Mesendoderm (in vitro differentiated cells): Measurements from ENCODE around the gene EDEM3.

Experiments used
- DNase-seq: peaks from one replicate; pipeline ENCODE4 v3.0.0; 2013
- H2AK5ac ChIP-seq: 2 replicates; pipeline ENCODE4 v1.6.1; 2013; ENCODE audit warnings: low read length, inconsistent platforms
- H2BK120ac ChIP-seq: 2 replicates; pipeline ENCODE4 v1.6.1; 2013; ENCODE audit warnings: low read depth, mild to moderate bottlenecking, low read length, moderate library complexity, mixed read lengths
- H2BK15ac ChIP-seq: replicated peaks from 2 replicates; pipeline ENCODE4 v1.6.1; 2013; ENCODE audit warnings: low read depth, mild to moderate bottlenecking, moderate library complexity
- H2BK5ac ChIP-seq: 2 replicates; pipeline ENCODE4 v1.6.1; 2013; ENCODE audit warnings: low read length, inconsistent platforms
- H3K18ac ChIP-seq: 2 replicates; pipeline ENCODE4 v1.6.1; 2013; ENCODE audit warnings: mild to moderate bottlenecking, low read length, mixed read lengths
- H3K23ac ChIP-seq: one replicate; pipeline ENCODE4 v1.6.1; 2013; ENCODE audit warnings: low read length
- H3K27ac ChIP-seq: 2 replicates; pipeline ENCODE4 v1.5.1; 2013; ENCODE audit warnings: low read depth, mild to moderate bottlenecking, inconsistent platforms, low read length, moderate library complexity
- H3K27me3 ChIP-seq: 2 replicates; pipeline ENCODE4 v1.6.1; 2013; ENCODE audit warnings: low read length, control low read depth, mild to moderate bottlenecking, inconsistent platforms; ENCODE audit not compliant: insufficient read depth, poor library complexity
- H3K36me3 ChIP-seq: 2 replicates; pipeline ENCODE4 v1.6.1; 2013; ENCODE audit warnings: low read length, inconsistent platforms; ENCODE audit not compliant: control insufficient read depth, insufficient read depth
- H3K4ac ChIP-seq: one replicate; pipeline ENCODE4 v1.6.1; 2013; ENCODE audit warnings: low read depth, mild to moderate bottlenecking, low read length, moderate library complexity
- H3K4me1 ChIP-seq: 2 replicates; pipeline ENCODE4 v1.6.1; 2013; ENCODE audit warnings: low read depth, low read length, inconsistent platforms; ENCODE audit not compliant: control insufficient read depth
- H3K4me2 ChIP-seq: 2 replicates; pipeline ENCODE4 v1.6.1; 2013; ENCODE audit warnings: low read length
- H3K4me3 ChIP-seq: 2 replicates; pipeline ENCODE4 v1.5.1; 2013; ENCODE audit warnings: mild to moderate bottlenecking, low read length
- H3K56ac ChIP-seq: one replicate; pipeline ENCODE4 v1.6.1; 2013; ENCODE audit warnings: low read length
- H3K79me1 ChIP-seq: 2 replicates; pipeline ENCODE4 v1.6.1; 2013; ENCODE audit warnings: low read length, inconsistent platforms
- H3K79me2 ChIP-seq: 2 replicates; pipeline ENCODE4 v1.6.1; 2013; ENCODE audit warnings: mild to moderate bottlenecking, low read length; ENCODE audit not compliant: control insufficient read depth, insufficient read depth
- H3K9ac ChIP-seq: 2 replicates; pipeline ENCODE4 v1.6.1; 2013; ENCODE audit warnings: low read length, inconsistent platforms
- H4K5ac ChIP-seq: one replicate; pipeline ENCODE4 v1.6.1; 2013; ENCODE audit warnings: low read length
- H4K8ac ChIP-seq: one replicate; pipeline ENCODE4 v1.6.1; 2013; ENCODE audit warnings: low read depth, mild to moderate bottlenecking, control low read depth, low read length, moderate library complexity
- WGBS: extraction: QIAGEN DNeasy Blood & Tissue Kit; methylation state at CpG from one replicate; pipeline ENCODE4 v1.1.7; 2013; ENCODE audit warnings: low lambda C conversion rate, missing lambda C conversion rate; ENCODE audit not compliant: insufficient coverage; ENCODE audit errors: extremely low coverage; 5-methylcytosine and 5-hydroxymethylcytosine counted together

EDEM3 gene

GRCh38 chr1:184646824-184647223 lies 107.8 kb downstream of the EDEM3 start:
- Histone ChIP-seq H3K36me3 (no peaks in the 10 kb centered on the region), H3K27ac (no peak overlapping the region), H2BK15ac (no peak overlapping the region), H2BK120ac (no peak overlapping the region), H3K4me1 (no peaks in the 10 kb centered on the region), H3K56ac (no peak overlapping the region), H3K4me2 (no peak overlapping the region), H3K27me3 (no peaks in the 10 kb centered on the region), H3K79me2 (no peaks in the 10 kb centered on the region), H4K5ac (no peak overlapping the region), H3K4me3 (no peak overlapping the region), H4K8ac (no peak overlapping the region), H2BK5ac (no peak overlapping the region), H3K4ac (no peak overlapping the region), H2AK5ac (no peak overlapping the region), H3K23ac (no peak overlapping the region), H3K18ac (no peak overlapping the region), H3K79me1 (no peaks in the 10 kb centered on the region), H3K9ac (no peak overlapping the region)
- WGBS = no CpG with 5 or more reads among the region's 3 CpGs
- DNase-seq = no peak

GRCh38 chr1:184646178-184646701 lies 108.4 kb downstream of the EDEM3 start:
- H3K79me2 ChIP-seq = no peaks in the 10 kb centered on the region
- H3K27ac ChIP-seq = no peak overlapping the region
- H2BK120ac ChIP-seq = no peak overlapping the region
- H3K36me3 ChIP-seq = no peaks in the 10 kb centered on the region
- H3K4ac ChIP-seq = no peak overlapping the region
- no peak overlapping the region for H4K5ac ChIP-seq
- H3K56ac ChIP-seq = no peak overlapping the region
- DNase-seq = no peak
- no CpG with 5 or more reads among the region's 3 CpGs for WGBS
- no peak overlapping the region for H3K18ac ChIP-seq
- H3K9ac ChIP-seq = no peak overlapping the region
- no peak overlapping the region for H3K23ac ChIP-seq
- H3K4me3 ChIP-seq = no peak overlapping the region
- no peaks in the 10 kb centered on the region for H3K27me3 ChIP-seq
- no peak overlapping the region for H2BK5ac ChIP-seq
- H3K79me1 ChIP-seq = no peaks in the 10 kb centered on the region
- H3K4me1 ChIP-seq = no peaks in the 10 kb centered on the region
- no peak overlapping the region for H2AK5ac ChIP-seq
- H3K4me2 ChIP-seq = no peak overlapping the region
- no peak overlapping the region for H4K8ac ChIP-seq
- no peak overlapping the region for H2BK15ac ChIP-seq

- Histone ChIP-seq H3K23ac (no peak overlapping the region), H3K4ac (no peak overlapping the region), H3K27ac (no peak overlapping the region), H3K4me2 (no peak overlapping the region), H4K8ac (no peak overlapping the region), H3K4me1 (no peaks in the 10 kb centered on the region), H2BK5ac (no peak overlapping the region), H3K4me3 (no peak overlapping the region), H3K9ac (no peak overlapping the region), H2AK5ac (no peak overlapping the region), H2BK15ac (no peak overlapping the region), H3K27me3 (no peaks in the 10 kb centered on the region), H3K56ac (no peak overlapping the region), H4K5ac (no peak overlapping the region), H2BK120ac (no peak overlapping the region), H3K79me1 (no peaks in the 10 kb centered on the region), H3K79me2 (no peaks in the 10 kb centered on the region), H3K18ac (no peak overlapping the region), H3K36me3 (no peaks in the 10 kb centered on the region)
- DNase-seq = no peak
- no CpG with 5 or more reads among the region's 11 CpGs for WGBS
These were observed 109.9 kb downstream of the EDEM3 start for GRCh38 chr1:184644771-184645170.

GRCh38 chr1:184643661-184644060 lies 111.0 kb downstream of the EDEM3 start:
- H3K36me3 ChIP-seq = no peaks in the 10 kb centered on the region
- no CpG with 5 or more reads among the region's 1 CpG for WGBS
- no peaks in the 10 kb centered on the region for H3K4me1 ChIP-seq
- H3K56ac ChIP-seq = no peak overlapping the region
- no peak overlapping the region for H4K8ac ChIP-seq
- no peaks in the 10 kb centered on the region for H3K27me3 ChIP-seq
- no peak overlapping the region for H3K18ac ChIP-seq
- H2BK5ac ChIP-seq = no peak overlapping the region
- no peak overlapping the region for H3K4ac ChIP-seq
- no peak overlapping the region for H4K5ac ChIP-seq
- no peak overlapping the region for H3K4me3 ChIP-seq
- no peak overlapping the region for H3K4me2 ChIP-seq
- H2AK5ac ChIP-seq = no peak overlapping the region
- H3K79me2 ChIP-seq = no peaks in the 10 kb centered on the region
- H3K27ac ChIP-seq = no peak overlapping the region
- H2BK120ac ChIP-seq = no peak overlapping the region
- no peak for DNase-seq
- no peaks in the 10 kb centered on the region for H3K79me1 ChIP-seq
- no peak overlapping the region for H3K9ac ChIP-seq
- no peak overlapping the region for H2BK15ac ChIP-seq
- no peak overlapping the region for H3K23ac ChIP-seq

DNA sequence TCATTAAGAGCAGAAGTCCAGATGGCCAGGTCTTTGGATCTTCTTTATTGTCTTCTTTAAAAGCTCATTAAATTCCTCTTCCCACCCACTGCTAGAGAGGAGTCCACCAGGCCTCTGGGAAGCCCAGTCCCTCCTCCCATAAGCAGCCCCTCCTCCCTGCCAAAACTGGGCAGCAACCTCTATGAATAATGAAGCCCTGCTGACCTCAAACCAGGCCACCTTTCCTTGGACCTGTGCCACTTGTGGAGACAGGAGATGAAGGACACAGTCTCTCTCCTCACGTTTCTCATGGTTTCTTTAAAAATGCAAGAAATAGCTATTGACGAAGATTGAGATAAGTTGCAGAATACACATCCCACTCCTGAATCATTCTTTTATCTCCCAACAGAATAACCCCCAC lies 112.8 kb downstream of the EDEM3 start:
- Histone ChIP-seq H2BK120ac (no peak overlapping the region), H3K79me2 (no peaks in the 10 kb centered on the region), H3K4me3 (no peak overlapping the region), H3K27ac (no peak overlapping the region), H3K23ac (no peak overlapping the region), H3K56ac (no peak overlapping the region), H4K8ac (no peak overlapping the region), H3K18ac (no peak overlapping the region), H3K4me1 (no peaks in the 10 kb centered on the region), H3K36me3 (no peaks in the 10 kb centered on the region), H3K4ac (no peak overlapping the region), H3K27me3 (no peaks in the 10 kb centered on the region), H3K9ac (no peak overlapping the region), H2BK5ac (no peak overlapping the region), H3K4me2 (no peak overlapping the region), H2BK15ac (no peak overlapping the region), H3K79me1 (no peaks in the 10 kb centered on the region), H4K5ac (no peak overlapping the region), H2AK5ac (no peak overlapping the region)
- no peak for DNase-seq
- no CpG with 5 or more reads among the region's 2 CpGs for WGBS

GRCh38 chr1:184640505-184640904 lies 114.2 kb downstream of the EDEM3 start:
- H3K56ac ChIP-seq = no peak overlapping the region
- DNase-seq = no peak
- H2BK5ac ChIP-seq = no peak overlapping the region
- H4K5ac ChIP-seq = no peak overlapping the region
- no peaks in the 10 kb centered on the region for H3K79me2 ChIP-seq
- H3K79me1 ChIP-seq = no peaks in the 10 kb centered on the region
- H3K36me3 ChIP-seq = no peaks in the 10 kb centered on the region
- no peaks in the 10 kb centered on the region for H3K4me1 ChIP-seq
- no peak overlapping the region for H3K4me3 ChIP-seq
- H4K8ac ChIP-seq = no peak overlapping the region
- H2BK120ac ChIP-seq = no peak overlapping the region
- H3K4ac ChIP-seq = no peak overlapping the region
- no peak overlapping the region for H3K23ac ChIP-seq
- no peaks in the 10 kb centered on the region for H3K27me3 ChIP-seq
- H3K9ac ChIP-seq = no peak overlapping the region
- H3K4me2 ChIP-seq = no peak overlapping the region
- H2AK5ac ChIP-seq = no peak overlapping the region
- no peak overlapping the region for H3K27ac ChIP-seq
- no peak overlapping the region for H2BK15ac ChIP-seq
- no peak overlapping the region for H3K18ac ChIP-seq
- no CpG with 5 or more reads among the region's 3 CpGs for WGBS
